Activated naive CD4-positive, alpha-beta T cell treated with anti-CD3 and anti-CD28 coated beads, Interleukin-2, amount 50 U/mL, for 24 hours (primary cell): Measurements from ENCODE around the gene EEA1.

ENCODE experiments used
- H3K27ac Mint-ChIP-seq: one replicate; pipeline ENCODE4 v1.8.0; 2021; ENCODE audit warnings: mild to moderate bottlenecking, mixed read lengths
- H3K27me3 Mint-ChIP-seq: one replicate; pipeline ENCODE4 v1.8.0; 2021; ENCODE audit warnings: mixed read lengths
- H3K36me3 Mint-ChIP-seq: one replicate; pipeline ENCODE4 v1.8.0; 2021; ENCODE audit warnings: mixed read lengths
- H3K4me1 Mint-ChIP-seq: one replicate; pipeline ENCODE4 v1.8.0; 2021; ENCODE audit warnings: mixed read lengths
- H3K4me3 Mint-ChIP-seq: one replicate; pipeline ENCODE4 v1.8.0; 2021; ENCODE audit warnings: mild to moderate bottlenecking, mixed read lengths
- H3K9me3 Mint-ChIP-seq: one replicate; pipeline ENCODE4 v1.8.0; 2021; ENCODE audit warnings: mixed read lengths

The EEA1 gene

DNA sequence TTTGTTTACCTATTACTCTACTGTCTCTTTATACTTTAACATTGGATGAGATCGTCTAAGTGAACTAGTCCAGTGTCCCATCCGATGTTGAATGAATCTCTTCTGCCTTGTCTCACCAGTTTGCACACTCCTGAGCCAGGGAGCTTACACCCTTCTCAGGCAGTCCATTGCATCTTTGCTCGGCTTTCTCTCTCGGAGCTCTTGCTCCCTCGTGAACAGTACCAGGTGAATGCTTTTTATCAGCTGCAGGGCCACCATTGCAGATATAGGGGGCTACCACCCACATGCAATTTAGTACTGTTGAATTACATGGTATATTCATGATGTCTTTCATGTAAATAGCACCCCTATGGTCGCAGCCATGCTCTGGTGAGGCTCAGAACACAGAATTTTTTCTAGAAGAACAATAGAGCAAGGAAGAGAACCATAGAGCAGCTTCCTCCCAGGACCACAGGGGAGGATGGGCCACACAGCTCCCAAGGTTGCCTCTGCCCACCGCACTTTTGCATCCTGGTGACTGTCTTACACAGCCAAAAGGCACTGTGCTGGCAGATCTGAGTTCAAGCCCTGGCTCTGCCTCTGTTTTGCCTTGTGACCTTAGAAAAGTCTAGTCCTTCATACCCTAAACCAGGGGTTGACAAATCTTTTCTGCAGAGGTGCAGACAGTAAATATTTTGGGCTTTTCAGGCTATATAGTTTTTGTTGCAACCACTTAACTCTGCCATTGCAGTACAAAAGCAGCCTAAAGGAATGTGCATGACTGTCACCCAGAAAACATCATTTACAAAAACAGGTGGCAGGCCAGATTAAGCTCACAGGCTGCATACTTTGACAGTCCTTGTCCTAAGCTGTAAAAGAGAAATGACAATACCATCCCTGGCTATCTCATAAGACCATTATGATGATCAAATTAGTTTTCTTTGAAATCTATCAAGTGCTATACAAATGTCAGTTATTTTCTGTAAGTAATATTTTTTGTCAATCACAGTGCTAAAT, 190.9 kb downstream of the EEA1 start:
- Mint-ChIP-seq H3K27me3 (peaks cover 7% of the 10 kb centered on the region), H3K36me3 (peaks cover 1% of the 10 kb centered on the region), H3K4me3 (no peak overlapping the region), H3K4me1 (peaks cover 12% of the 10 kb centered on the region), H3K27ac (no peak overlapping the region), H3K9me3 (peaks cover 4% of the 10 kb centered on the region)

DNA sequence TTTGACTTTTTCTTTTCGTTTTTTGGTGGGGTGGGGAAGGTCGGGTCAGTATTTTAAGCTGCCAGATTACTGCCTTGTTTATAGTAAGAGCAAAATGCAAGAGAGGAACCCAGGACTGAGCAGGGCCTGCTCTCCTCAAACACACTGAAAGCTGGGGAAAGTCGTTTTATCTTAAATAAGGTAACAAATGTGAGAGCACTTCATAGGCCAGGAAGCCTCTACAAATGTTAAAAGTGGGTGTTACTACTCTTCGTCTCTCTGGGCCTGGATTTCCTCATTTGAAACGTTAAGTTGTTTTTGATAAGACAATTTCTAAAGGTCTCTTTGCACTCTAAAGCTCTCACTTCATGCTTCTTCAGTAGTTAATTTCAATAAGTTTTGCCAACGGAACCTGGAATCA, 192.5 kb downstream of the EEA1 start:
- Mint-ChIP-seq H3K4me1 (peaks cover 12% of the 10 kb centered on the region), H3K9me3 (peaks cover 4% of the 10 kb centered on the region), H3K27ac (peak overlapping the region; percentile 38), H3K4me3 (no peak overlapping the region), H3K27me3 (peaks cover 3% of the 10 kb centered on the region), H3K36me3 (peaks cover 1% of the 10 kb centered on the region)

DNA sequence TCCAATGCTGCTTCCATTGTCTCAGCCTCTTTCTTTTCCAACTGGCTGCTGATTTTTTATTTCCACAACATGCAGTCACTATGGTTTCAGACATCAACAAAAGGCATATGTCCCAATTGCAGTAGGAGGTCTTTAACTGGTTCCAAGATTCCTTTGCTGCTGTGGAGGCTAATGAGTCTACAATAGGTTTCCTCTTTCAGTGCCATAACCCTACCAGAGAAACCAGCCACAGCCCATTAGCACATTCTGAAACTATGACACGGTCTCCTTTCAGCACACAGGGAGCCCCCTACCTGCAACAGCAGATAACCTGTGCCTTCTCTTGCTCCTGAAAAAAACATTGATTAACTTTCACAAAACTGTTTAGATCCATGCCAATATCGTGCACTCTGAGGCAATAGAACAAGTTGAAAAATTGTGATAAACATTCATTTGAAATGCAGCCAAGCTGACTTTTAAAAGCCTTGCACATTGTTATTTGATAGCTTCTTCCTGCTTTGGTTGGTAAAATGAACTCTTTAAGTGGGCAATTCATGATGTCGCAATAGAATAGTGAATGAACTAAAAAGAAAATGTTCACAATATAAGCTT, 193.9 kb downstream of the EEA1 start:
- Mint-ChIP-seq H3K4me1 (peaks cover 12% of the 10 kb centered on the region), H3K4me3 (no peak overlapping the region), H3K36me3 (peaks cover 1% of the 10 kb centered on the region), H3K9me3 (peaks cover 4% of the 10 kb centered on the region), H3K27ac (no peak overlapping the region), H3K27me3 (peaks cover 3% of the 10 kb centered on the region)

DNA sequence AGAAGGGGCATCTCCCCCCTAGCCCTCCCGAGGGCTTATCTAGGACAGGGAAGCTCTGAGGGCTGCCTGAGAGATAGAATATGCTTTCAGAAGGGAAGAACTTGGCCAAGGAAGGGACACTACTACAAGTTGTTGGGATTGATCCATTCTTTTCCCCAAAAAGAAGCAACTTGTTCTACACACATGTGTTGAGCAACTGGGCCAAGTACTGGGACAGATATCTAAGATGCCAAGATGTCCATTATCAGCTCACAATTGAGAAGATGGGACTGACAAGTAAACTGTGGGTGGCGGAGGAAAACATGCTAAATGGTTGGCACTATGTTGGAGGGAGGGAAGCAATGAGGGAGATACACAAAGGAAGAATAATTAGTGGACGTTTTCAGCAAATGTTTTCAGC, 195.4 kb downstream of the EEA1 start:
- H3K27me3 Mint-ChIP-seq, result peaks cover 3% of the 10 kb centered on the region
- H3K4me3 Mint-ChIP-seq, result no peak overlapping the region
- H3K27ac Mint-ChIP-seq, result no peak overlapping the region
- H3K36me3 Mint-ChIP-seq, result peaks cover 1% of the 10 kb centered on the region
- peaks cover 12% of the 10 kb centered on the region for H3K4me1 Mint-ChIP-seq
- H3K9me3 Mint-ChIP-seq, result peaks cover 4% of the 10 kb centered on the region

- Mint-ChIP-seq H3K9me3 (peaks cover 4% of the 10 kb centered on the region), H3K27me3 (peaks cover 3% of the 10 kb centered on the region), H3K4me3 (no peak overlapping the region), H3K36me3 (peaks cover 1% of the 10 kb centered on the region), H3K4me1 (peaks cover 12% of the 10 kb centered on the region), H3K27ac (no peak overlapping the region)
Observed at GRCh38 chr12:92733181-92733580, 195.9 kb downstream of the EEA1 start.

DNA sequence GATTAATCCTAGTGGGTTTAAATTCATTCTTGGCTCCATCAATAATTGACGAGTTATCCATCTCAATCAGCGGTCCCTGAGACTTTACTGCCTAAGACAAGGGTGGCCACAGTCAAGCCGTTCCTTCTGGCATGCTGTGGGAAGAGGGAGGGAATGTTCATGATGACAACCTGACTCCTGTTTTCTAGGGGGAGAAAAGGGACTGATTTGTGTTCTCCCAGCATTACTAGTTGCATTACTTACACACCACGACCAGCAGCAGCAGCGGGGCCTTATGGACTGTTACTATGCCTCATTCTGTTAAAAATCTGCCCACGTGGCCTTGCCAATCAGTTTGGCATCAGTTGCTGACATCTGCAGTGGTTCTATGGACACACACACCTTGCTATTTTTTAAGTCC, 196.4 kb downstream of the EEA1 start:
- Mint-ChIP-seq H3K36me3 (peaks cover 1% of the 10 kb centered on the region), H3K9me3 (peaks cover 4% of the 10 kb centered on the region), H3K27me3 (peaks cover 3% of the 10 kb centered on the region), H3K4me1 (peaks cover 12% of the 10 kb centered on the region), H3K27ac (no peak overlapping the region), H3K4me3 (no peak overlapping the region)

GRCh38 chr12:92732216-92732615, 196.9 kb downstream of the EEA1 start:
- Mint-ChIP-seq H3K9me3 (peaks cover 4% of the 10 kb centered on the region), H3K4me3 (no peak overlapping the region), H3K36me3 (no peaks in the 10 kb centered on the region), H3K27ac (no peak overlapping the region), H3K27me3 (peaks cover 3% of the 10 kb centered on the region), H3K4me1 (peaks cover 10% of the 10 kb centered on the region)

DNA sequence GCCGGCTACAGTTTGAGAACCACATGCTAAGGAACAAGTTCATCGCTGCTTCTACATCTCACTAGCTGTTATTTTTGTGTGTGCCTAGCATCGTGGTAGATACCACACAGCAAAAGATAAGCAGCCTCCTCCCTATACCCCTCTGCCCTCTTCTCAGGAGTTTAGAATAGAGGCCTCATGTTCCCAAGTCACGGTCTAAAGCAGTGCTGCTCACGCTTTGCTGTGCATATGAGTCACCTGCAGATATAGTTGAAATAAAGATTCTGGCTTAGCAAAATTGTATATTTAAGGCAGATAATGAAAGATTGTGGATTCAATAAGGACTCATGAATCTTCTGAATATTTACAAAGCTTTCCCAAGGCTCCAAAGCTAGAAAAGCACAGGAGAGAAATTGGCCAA, 198.3 kb downstream of the EEA1 start:
- H3K27me3 Mint-ChIP-seq, result peaks cover 3% of the 10 kb centered on the region
- no peaks in the 10 kb centered on the region for H3K4me1 Mint-ChIP-seq
- H3K4me3 Mint-ChIP-seq, result no peak overlapping the region
- H3K27ac Mint-ChIP-seq, result no peak overlapping the region
- no peaks in the 10 kb centered on the region for H3K36me3 Mint-ChIP-seq
- H3K9me3 Mint-ChIP-seq, result peaks cover 4% of the 10 kb centered on the region

GRCh38 chr12:92729773-92730305, 199.3 kb downstream of the EEA1 start:
- no peaks in the 10 kb centered on the region for H3K4me1 Mint-ChIP-seq
- peaks cover 7% of the 10 kb centered on the region for H3K9me3 Mint-ChIP-seq
- no peak overlapping the region for H3K27ac Mint-ChIP-seq
- no peak overlapping the region for H3K4me3 Mint-ChIP-seq
- H3K27me3 Mint-ChIP-seq, result peaks cover 3% of the 10 kb centered on the region
- H3K36me3 Mint-ChIP-seq, result no peaks in the 10 kb centered on the region

DNA sequence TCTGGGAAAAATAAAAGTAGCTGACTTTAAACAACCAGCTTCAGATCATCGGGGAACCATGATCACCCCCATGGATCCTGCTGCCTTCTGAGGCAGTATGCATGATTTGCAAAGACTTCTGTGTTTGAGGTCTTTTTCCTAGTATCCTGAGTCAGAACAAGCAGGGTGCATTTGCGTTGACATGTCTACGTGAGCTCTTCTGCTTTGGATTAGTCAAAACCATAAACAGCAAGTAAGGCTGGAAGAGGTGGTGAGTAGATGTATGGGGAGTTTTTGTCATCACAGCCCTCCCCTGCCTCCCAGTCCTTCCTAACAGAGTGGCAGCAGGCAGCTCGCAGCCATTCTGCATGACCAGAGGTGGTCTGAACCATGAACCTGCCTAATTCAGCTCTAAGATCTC, 202.2 kb downstream of the EEA1 start:
- Mint-ChIP-seq H3K36me3 (no peaks in the 10 kb centered on the region), H3K27ac (no peak overlapping the region), H3K9me3 (peaks cover 5% of the 10 kb centered on the region), H3K4me1 (no peaks in the 10 kb centered on the region), H3K4me3 (no peak overlapping the region), H3K27me3 (peaks cover 4% of the 10 kb centered on the region)

GRCh38 chr12:92722897-92723296, 206.2 kb downstream of the EEA1 start:
- no peaks in the 10 kb centered on the region for H3K36me3 Mint-ChIP-seq
- no peak overlapping the region for H3K27ac Mint-ChIP-seq
- H3K4me1 Mint-ChIP-seq, result no peaks in the 10 kb centered on the region
- peaks cover 5% of the 10 kb centered on the region for H3K9me3 Mint-ChIP-seq
- H3K4me3 Mint-ChIP-seq, result no peak overlapping the region
- peaks cover 5% of the 10 kb centered on the region for H3K27me3 Mint-ChIP-seq

GRCh38 chr12:92721656-92722055, 207.4 kb downstream of the EEA1 start:
- no peaks in the 10 kb centered on the region for H3K4me1 Mint-ChIP-seq
- peaks cover 5% of the 10 kb centered on the region for H3K27me3 Mint-ChIP-seq
- H3K36me3 Mint-ChIP-seq, result no peaks in the 10 kb centered on the region
- peaks cover 5% of the 10 kb centered on the region for H3K9me3 Mint-ChIP-seq
- no peak overlapping the region for H3K27ac Mint-ChIP-seq
- no peak overlapping the region for H3K4me3 Mint-ChIP-seq

DNA sequence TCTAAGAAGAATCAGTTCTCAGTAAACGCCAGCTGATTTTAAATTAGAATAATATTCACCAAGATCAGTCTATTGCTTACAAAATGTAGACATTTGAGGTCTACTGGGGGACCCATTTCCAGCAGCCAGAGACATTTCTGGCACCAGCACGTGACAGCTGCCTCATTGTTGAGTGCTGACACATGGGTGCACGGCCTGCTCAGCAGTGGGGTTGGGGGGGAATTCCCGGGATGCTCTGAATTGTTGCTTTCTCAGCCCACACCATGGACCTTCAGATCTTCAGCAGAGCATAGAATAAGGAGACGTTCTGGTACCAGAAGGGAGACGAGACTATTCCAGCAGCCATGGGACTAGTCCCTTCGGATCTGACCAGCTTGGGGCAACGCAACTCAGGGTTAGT, 208.0 kb downstream of the EEA1 start:
- no peak overlapping the region for H3K4me3 Mint-ChIP-seq
- peaks cover 5% of the 10 kb centered on the region for H3K27me3 Mint-ChIP-seq
- H3K27ac Mint-ChIP-seq, result no peak overlapping the region
- H3K36me3 Mint-ChIP-seq, result no peaks in the 10 kb centered on the region
- no peaks in the 10 kb centered on the region for H3K4me1 Mint-ChIP-seq
- peaks cover 5% of the 10 kb centered on the region for H3K9me3 Mint-ChIP-seq
